GM21447 (cell line): ENCODE measurements around the gene AGPAT2.
"Not testable (repeated sequence)": the region's sequence is repeated elsewhere in the genome, so short reads cannot be mapped to it uniquely, and the experiment has no call there.

Experiments
- ATAC-seq: cut with Tn5 transposase; IDR thresholded peaks from one replicate; pipeline ENCODE4 v1.9.1; 2021; ENCODE audit not compliant: unreplicated experiment

Gene AGPAT2

DNA sequence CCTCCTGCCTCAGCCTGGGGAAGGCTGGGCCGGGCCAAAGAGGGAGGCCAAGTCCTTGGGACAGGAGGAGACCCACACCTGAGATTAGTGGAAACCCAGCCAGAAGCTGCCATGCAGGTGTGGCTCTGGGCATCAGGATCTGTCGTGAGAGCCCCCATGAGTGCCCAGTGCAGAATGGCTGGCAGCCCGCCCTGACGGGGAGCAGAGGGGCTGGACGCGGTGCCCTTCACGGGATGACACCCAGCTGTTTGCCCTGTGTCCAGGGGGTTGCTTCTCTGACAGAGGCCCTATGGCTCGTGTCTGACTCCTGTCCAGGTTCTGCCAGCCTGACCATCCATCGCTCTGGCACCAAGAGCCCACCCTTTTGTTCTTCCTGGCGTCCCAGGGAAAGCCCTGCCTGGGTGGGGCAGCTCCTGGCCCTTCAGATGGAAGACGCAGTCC lies 33.7 kb upstream of the AGPAT2 start:
- ATAC-seq, result no peak

DNA sequence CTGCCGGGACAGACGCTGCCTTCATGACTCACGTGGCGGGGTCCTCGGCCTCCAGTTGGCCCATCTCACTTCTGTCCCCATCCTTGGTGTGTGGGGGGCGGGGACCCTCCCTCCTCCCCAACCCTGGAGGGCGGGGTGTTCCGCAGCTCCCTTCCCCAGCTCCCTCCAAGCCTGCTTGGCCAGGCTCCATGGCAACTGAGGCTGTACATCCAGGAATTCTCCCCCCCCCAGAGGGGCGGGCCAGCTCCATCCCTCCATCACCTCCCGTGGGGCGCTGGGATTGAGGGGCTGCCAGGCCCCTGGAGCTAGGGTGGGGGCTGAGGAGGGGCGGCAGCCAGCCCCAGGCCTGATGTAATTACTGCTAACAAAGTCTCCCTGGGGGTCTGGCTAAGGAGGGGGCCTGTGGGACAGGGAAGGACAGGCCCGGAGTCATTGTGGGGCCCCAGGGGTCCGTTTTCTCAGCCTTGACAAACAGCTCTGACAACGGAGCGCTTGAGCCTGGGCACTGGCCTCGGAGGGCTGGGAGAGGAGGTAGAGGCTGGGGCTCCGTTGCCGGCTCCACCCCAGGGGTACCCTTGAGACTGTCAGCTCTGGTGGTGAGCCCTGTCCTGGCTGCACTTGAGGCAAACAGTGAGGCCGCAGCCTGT lies 33.1 kb upstream of the AGPAT2 start:
- ATAC-seq, result no peak

DNA sequence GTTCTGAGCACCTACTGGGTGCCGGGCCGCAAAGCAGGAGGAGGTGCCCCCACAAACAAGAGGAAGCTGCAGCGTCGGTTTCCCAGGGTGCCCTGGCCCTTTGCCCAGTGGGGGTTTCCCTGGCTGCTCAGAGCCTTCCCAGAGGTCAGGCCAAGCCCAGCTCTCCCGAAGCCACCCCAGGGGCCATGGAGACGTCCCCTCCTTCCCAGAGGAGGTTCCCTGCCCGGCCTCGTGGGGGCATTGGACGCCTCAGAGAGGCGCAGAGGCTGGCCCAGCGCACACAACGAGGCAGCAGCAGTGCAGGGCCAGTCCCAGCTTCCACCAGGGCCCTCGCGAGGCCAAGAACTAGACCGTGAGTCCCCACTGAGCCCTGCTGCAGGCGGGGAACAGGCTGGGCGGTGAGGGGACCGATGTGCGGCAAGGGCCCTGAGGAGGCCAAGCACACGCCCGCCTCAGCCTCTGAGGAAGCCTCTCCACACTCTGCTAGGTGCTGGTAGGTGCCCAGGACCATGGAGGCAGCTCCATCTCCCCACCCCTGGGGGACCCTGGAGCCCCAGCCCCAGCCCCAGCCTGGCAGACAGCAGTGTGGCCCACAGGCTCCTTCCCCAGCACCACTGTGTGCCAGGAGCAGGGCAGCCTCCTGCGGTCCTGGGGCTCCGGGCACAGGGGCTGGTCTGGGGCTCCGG lies 32.1 kb upstream of the AGPAT2 start:
- ATAC-seq, result no peak

DNA sequence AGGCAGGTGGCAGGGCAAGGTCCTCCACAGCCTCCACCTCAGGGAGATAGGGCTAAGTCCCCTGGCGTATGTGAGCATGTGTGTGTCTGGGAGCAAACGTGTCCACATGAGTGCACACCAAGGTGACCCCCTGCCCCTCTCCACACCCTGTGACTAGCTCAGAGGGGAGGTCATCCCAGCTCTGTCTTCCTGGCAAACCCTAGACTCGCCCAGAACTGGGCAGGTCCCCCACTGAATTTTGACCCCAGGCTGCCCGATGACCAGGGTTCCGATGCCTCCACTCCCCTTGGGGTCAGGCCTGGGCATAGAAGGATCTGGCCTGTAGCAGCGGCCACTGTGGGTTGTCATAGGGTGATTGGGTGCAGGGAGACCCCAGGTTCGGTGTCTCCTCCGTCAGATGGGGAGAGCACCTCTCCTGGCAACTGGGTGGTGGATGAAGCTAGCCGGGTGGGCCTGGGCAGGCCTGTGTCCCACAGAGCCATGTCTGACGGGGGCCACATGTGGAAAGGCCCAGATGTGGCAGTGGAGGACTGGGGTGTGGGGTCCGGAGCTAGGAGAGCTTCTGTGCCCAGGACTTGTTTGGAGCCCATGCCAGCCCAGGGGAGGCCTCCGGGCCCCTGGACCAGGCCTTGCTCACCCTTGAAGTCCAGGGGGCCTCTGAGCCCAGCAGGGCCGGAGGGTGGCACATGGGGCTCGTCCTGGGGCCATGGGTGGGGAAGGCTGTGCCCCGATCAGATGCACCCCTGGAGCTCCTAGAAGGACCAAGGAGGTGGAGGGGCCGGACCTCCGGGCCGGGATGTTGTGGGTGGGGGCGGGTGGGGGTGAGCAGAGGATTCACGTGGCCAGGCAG lies 31.3 kb upstream of the AGPAT2 start:
- no peak for ATAC-seq

DNA sequence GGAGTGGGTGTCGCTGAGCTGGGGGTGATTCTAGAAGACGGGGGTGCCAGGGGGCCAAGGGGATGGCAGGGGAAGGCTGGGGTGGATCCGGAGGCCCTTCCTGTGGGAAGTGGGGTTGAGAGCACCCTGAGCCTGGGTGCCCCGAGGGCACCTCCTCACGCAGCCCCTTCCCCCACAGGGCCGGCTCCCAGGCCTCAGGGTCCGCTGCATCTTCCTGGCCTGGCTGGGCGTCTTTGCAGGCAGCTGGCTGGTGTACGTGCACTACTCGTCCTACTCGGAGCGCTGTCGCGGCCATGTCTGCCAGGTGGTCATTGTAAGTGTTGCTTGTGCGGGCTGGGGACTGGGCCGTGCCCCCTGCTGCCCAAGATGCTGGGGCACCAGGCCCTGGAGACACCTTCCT lies 30.1 kb upstream of the AGPAT2 start:
- no peak for ATAC-seq

DNA sequence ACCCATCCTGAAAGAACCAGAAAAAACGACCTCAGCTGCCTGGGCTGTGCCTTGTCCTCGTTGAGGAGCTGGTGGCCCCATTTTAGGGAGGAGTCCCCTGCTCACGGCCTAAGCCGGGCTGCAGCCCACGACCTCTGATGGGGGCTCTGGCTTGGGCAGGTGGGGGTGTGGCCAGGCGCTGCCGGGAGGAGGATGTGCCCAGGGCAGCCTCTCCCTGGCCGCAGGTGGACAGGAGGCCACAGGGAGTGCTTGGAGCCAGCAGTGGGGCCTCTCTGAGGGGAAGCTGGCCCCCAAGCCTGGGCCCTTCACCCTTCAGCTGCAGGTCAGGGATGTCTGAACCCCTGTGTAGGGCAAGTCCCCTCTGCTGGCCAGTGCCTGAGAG lies 27.6 kb upstream of the AGPAT2 start:
- no peak for ATAC-seq

DNA sequence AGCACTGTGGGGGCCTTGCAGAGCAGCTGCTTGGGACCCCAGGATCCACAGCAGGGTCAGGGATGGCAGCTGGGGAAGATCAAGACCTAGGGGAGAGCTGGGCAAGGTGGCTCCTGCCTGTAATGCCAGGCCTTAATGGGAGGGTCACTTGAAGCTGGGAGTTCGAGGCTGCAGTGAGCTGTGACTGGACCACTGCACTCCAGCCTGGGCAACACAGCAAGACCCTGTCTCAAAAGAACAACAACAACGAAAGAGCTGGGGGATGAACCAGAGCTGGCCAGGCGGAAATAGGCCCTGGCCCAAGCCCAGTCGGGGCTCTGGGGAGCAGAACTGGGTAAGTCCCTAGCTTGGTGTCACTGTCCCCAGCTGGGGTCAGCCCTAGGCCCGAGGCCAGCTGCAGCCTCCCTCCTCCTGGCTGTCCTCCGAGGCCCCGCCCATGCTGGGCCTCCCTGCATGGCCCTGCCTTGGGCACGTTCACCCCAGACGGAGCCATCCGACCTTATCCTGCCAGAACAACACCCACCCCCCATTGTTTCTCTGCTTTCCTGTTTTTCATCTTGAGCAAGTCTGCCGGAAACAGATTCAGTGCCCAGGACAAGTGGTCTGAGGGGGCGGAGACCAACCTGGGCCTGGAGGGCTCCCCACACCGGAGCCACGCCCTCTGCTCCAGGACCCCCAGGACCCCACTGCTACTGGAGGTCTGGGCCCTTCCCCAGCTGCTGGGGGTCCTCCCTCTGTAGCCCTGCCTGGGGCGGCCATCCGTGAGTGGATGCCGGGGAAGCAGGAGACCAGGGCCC lies 27.0 kb upstream of the AGPAT2 start:
- ATAC-seq, result no peak

DNA sequence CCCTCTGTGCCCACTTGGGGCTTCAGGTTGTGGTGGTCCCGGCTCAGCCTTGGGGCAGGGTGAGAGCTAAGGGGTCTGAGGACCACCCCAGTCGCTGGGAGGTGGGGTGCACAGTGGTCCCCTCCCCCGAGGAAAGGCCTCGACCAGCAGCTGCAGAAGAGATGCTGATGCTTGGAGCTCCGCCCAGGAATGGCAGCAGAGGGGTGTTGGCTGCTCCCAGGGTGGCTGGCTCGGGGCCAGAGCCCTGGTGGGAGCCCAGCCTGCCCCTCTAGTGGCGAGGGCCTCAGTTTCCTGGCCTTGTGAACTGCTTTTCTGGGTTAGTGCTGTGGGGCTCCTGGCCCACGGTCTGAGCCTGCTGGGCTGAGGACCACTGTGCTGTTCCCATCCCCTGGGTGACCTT lies 26.3 kb upstream of the AGPAT2 start:
- no peak for ATAC-seq

DNA sequence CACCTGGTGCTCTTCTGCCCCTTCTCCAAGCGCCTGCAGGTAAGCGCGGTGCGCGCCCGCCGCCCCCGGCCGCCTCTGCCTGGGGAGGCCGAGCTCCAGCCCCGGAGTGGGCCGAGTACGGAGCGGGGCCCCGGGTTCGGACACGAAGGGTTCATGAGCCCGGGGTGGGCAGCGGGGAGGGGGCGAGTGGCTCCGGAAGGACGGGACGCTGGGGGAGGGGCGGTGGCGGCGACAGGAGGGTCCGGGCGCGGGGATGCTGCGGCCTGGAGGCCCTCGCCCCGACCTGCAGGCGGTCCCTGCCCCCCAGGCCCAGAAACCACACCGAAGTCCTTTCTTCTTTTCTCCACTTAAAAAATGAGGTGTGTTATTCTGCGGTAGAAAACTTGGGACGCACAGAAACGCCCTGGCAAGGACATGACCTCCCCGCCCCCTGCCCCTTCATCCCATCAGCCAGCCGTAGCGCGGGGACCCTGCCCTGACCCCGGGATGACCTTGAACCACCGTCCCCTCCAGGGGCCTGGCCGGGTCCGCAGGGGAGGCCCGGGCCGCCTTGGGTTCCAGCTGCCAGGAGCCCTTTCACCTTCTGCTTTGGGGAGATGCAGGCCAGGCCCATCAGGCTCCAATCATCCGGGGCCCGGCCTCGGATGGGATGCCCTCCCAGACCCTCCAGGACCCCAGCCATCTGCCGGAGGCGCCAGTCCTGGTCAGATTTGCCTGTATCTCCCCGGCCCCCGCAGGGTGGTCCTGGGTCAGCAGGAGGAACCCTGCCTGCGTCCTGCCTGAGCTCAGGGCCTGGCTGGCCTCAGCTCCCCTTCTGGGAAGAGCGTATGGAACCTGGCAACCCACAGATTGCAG lies 25.7 kb upstream of the AGPAT2 start:
- no peak for ATAC-seq

DNA sequence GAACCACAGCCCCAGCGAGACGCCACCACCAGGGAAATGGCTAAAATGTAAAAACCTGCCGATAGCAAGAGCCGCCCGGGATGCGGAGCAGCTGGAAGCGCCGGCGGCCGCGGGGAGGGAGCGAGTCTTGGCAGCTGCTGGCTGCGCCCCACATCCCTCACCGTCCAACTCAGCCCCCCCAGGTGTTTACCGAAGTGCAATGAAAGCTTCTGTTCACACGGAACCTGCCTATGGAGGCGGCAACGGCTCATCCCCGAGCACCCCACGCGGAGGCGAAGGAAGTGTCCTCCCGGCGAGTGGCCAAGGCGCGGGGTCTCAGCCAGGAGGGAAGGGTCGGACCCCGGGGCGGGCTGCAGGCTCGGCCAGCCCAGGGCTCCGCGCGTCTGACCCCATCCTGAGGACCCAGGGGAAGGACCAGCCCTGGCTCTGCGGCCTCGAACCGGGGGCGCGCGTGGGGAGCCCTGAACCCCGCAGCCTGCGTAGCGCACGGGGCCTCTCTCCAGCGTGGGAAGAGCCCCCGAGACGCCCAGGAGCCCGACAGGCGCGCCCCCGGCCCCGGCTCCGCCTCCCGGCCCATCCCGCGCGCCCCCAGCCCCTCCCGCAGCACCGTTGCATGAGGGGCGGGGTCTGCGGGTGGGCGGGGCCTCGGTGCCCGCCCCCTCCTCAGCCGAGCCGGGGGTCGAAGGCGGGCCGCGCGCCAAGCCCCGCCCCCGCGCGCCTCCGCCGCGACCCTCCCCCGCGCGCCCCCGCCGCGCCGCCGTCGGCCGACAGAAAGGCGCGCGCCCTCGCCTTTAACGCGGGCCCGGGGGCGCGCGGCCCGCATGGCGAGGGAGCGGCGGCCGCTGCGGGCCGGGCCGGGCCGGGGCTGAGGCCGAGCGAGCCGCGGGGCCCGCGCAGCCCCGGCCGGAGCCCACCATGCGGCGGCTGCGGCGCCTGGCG lies 24.8 kb upstream of the AGPAT2 start, which contains the start of gene DIPK1B:
TSS of gene DIPK1B (plus strand) at position 822 of the 939 bp plus-strand sequence. CDS start at position 916, 94 bp downstream.
- no peak for ATAC-seq

DNA sequence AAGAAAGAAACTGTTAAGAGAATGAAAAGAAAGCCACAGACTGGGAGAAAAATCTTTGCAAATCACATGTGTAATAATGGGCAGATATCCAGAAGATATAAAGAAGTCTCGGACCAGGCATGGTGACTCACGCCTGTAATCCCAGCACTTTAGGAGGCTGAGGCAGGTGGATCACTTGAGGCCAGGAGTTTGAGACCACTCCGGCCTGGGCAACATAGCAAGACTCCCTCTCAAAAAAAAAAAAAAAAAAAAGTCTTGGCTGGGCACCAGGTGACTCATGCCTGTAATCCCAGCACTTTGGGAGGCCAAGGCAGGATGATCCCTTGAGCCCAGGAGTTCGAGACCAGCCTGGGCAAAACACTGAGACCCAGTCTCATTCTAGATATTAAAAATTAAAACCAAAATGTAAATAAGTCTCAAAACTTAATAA lies 24.0 kb upstream of the AGPAT2 start:
- ATAC-seq, result not testable (repeated sequence)

DNA sequence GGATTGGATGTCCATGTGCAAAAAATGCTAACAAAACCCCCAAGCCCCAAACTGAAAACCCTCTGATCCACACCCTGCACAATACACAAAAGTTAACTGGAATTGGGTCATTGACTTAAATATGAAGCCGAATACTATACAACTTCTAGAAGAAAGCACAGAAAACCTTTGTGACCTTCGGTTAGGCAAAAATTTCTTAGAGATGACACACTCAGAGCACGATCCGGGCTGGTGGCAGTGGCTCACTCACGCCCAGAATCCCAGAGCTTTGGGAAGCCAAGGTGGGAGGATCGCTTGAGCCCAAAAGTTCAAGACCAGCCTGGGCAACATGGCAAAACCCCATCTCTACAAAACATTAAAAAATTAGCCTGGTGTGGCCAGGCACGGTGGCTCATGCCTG lies 23.3 kb upstream of the AGPAT2 start:
- no peak for ATAC-seq

DNA sequence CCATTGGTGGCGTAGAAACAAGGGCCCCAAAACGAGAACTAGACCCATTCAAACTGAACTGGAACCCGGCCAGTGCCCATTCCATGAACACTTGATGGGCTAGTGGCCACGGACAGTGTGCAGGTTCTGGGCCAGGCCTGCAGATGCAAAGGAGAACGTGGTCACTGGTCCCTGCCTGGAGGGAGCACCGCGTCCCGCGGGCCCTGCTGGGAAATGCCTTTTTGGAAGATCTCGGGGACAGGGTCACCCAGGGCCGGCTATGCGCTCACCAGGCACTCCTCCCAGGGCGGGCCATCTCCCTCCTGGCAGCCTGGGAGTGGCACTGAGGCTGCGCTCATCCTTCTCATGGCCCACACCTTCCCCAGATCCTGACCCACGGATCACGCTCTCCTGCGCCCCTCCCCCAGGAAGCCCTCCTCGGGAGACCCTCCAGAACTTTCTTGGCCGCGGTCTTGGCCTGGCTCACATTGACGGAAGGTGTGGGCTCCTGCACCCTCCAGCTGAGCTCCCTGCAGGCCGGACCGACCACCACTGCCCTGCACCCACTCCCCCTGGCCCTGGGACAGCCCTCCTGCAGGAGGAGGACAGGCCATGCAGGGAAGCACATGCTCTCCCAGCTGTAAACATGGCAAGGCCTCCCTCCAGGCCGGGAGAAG lies 22.3 kb upstream of the AGPAT2 start:
- no peak for ATAC-seq

DNA sequence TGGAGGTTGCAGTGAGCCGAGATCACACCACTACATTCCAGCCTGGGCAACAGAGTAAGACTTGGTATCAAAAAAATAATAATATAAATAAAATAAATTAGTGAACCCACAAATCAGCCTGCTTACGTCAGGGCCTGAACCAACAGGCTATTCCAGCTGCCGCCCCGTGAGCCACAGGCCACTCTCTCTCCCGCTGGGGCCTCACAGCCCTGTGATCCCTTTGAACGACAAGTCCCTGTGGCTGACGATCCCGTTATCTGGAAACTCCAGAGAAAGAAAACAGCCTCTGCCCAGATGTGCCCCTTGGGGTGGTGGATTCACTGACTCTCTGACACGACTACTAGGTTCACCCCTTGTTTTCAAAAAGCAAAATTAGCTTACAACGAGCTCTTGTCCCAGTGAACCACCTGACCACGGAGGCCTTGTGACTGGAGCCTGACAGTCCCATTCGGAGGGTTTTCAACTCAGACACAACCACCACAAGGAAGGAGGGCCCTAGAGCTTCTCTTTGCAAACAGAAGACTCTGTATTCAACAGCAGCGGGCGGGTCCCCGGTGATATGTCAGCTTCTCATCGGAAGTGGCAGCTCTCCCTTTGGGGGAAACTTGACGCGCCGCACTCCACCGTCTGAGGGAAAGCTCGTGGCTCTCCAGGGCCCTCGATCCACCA lies 20.7 kb upstream of the AGPAT2 start:
- ATAC-seq, result no peak

DNA sequence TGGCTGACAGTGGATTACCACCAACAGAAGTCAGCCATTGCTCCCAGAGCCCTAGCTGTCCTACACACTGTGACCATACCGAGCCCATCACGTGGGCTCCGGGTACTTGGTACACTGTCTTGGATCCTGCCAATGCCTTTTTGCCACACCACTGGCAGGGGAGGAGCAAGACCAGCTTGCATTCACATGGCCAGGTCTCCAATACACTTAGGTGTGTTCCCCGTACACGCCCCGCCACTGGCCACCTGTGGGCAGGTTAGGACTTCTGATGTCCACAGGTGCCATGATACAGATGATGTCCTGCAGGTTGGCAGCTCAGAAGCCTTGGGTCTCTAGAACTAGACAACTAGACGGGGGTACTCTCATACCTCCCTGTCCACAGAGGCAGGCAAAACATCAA lies 19.8 kb upstream of the AGPAT2 start:
- no peak for ATAC-seq

DNA sequence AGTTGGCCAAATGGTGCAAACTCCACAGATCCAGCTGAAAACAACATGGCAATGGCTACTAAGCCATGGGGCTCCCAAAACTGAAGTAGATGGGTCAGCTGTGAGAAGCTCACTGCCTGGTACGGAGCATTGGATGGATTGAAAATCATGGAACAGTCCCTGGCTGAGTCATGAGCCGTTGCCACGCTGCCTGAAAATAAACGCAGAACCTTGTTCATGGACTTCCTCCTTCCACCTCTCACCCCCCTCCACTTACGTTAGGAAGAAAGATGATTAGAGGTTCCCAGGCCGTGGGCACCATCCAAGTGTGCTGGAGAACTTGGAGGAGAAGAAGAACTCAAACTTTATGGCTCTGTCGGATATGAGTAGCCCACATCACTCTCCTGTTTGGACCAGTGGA lies 18.3 kb upstream of the AGPAT2 start:
- no peak for ATAC-seq

DNA sequence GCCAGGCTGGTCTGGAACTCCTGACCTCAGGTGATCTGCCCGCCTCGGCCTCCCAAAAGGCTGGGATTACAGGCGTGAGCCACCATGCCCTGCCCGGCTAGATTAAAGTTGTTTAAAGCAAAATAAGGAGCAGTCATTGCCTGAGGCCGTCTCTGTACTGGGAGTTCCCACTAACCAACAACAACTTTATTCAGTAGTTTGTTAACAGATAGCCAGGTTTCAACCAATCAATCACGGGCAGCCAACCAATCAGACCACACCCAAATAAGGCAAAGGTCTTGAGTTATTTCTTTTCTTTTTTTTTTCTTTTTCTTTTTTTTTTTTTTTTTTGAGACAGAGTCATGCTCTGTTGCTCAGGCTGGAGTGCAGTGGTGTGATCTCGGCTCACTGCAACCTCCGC lies 17.5 kb upstream of the AGPAT2 start:
- ATAC-seq, result not testable (repeated sequence)

DNA sequence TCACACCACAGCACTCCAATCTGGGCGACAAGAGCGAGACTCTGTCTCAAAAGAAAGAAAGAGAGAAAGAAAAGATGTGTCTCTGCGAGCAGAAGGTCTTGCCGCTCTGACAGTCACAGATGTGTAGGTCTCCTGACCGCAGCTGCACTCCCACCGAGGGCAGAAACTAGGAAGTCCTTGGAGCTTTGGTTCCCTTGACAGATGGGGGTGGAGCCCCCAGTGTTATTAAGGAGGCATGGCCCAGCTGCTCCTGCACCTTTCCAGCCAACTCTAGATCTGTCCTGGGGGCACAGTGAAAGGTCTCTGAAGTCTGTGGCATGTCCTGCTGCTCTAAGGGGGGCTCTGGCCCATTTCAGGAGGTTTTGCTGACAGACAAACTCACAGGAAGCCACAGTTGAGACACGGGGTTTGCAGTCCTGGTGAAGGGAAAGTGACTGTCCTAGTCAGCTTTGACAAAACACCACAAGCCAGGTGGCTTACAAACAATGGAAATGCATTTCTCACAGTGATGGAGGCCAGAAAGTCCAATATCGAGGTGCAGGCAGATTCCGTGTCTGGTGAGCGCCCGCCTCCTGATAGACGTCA lies 16.1 kb upstream of the AGPAT2 start:
- ATAC-seq, result no peak
